Epithelial cell of proximal tubule (primary cell): ENCODE measurements around the gene RIMBP2. TPM values are rescaled to one million over a fixed set of nuclear protein-coding genes. Genes with fewer than 3 reads are reported as not detected.

Experiments
- DNase-seq: peaks from one replicate; pipeline ENCODE4 v3.0.0-alpha.2; 2011; ENCODE audit warnings: low read depth
- H3K4me3 ChIP-seq: 2 replicates; pipeline ENCODE4 v1.5.1; 2011; ENCODE audit warnings: low read depth, mild to moderate bottlenecking, low read length
- total RNA-seq: library from RNA; depleted of rRNA; stranded (reverse); fragments of >200 nt; gene quantifications from 2 replicates; pipeline ENCODE4 v1.2.3, GENCODE V29; 2015
- TF ChIP-seq, protein P1 (sequence below): conservative IDR thresholded peaks from 2 replicates; pipeline ENCODE4 v1.5.1; 2012; ENCODE audit warnings: low read depth, mild to moderate bottlenecking, low read length

Gene RIMBP2
- total RNA-seq, 1 donor from 2014 or later: 0.98 TPM

DNA sequence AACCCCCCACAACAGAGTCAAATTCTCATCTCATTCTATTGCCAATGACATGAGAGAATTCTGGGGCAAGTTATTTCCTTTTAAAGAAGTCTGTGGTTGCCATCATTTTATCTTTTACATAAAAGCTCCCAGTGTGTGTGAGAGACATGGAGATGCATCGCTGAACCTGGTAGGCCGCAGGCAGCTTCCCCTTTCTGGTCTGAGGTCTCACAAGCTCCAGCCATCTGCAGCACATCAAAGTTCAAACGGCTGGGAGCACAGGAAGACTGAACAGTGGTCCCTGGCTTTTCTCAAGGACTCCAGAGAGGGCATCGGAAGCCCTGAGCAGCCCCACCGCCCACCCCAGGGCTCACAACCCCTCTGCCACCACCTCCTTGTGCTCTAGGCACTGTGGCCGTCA, 141.7 kb downstream of the RIMBP2 start:
- H3K4me3 ChIP-seq: no peak overlapping the region
- TF ChIP-seq, protein P1, sequence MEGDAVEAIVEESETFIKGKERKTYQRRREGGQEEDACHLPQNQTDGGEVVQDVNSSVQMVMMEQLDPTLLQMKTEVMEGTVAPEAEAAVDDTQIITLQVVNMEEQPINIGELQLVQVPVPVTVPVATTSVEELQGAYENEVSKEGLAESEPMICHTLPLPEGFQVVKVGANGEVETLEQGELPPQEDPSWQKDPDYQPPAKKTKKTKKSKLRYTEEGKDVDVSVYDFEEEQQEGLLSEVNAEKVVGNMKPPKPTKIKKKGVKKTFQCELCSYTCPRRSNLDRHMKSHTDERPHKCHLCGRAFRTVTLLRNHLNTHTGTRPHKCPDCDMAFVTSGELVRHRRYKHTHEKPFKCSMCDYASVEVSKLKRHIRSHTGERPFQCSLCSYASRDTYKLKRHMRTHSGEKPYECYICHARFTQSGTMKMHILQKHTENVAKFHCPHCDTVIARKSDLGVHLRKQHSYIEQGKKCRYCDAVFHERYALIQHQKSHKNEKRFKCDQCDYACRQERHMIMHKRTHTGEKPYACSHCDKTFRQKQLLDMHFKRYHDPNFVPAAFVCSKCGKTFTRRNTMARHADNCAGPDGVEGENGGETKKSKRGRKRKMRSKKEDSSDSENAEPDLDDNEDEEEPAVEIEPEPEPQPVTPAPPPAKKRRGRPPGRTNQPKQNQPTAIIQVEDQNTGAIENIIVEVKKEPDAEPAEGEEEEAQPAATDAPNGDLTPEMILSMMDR: no peak
- no peak for DNase-seq

DNA sequence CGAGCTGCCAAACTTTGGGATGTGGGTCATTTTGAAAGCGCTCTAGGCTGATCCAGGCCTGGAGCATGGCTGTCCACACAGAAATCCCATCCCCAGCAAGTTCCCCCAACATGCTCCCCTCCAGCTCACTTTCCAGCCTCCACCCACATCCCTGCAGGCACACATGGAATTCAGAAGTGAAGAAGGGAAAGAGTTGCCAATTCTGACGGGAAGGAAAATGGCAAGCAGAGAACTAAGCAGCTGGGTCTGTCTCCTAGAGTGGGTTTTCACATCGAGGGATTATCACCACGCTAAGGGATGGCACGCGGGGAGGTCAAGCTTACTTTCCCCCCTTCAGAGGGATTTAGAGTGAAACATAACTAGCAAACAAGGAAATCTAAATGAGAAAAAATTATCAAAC, 142.3 kb downstream of the RIMBP2 start:
- no peak overlapping the region for H3K4me3 ChIP-seq
- TF ChIP-seq, protein P1: no peak
- DNase-seq: no peak

DNA sequence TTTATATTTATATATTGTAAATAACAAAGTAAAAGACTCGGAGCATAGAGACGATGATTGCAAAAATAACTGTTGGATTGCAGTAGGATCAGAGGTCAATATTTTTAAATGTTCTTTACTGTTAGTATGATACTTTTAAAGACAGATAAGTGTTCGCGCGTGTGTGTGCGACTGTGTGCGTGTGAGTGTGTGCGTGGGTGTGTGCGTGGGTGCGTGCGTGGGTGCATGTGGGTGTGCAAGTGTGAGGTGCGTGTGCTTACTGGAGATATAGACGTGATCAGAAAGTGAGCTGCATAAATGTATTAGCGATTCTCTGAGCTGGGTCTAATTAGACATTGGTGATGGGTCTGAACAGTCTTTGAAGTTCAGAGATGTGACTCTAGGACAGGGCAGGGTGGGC, 142.9 kb downstream of the RIMBP2 start:
- H3K4me3 ChIP-seq: no peak overlapping the region
- TF ChIP-seq, protein P1: no peak
- DNase-seq: no peak

DNA sequence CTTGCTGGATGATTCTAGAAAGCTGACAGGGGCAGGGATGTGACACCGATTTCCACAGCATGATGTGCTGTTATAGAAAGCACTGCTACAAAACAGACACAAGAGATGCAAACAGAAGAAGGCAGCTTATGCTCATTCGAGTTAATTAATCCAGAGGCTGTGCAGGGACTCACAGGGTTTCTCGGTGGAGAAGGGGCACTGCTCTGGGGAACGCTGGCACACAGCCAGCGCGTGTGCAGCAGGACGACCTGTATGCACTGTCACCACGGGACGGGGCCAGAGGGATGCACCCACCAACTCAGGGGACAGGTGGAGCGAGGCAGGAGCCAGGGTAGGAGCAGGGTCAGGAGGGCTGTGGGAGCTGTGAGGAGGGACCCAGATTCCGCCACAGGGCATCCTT, 143.5 kb downstream of the RIMBP2 start:
- DNase-seq: no peak
- TF ChIP-seq, protein P1: no peak
- no peak overlapping the region for H3K4me3 ChIP-seq

- H3K4me3 ChIP-seq: no peak overlapping the region
- TF ChIP-seq, protein P1: no peak
- no peak for DNase-seq
Observed at GRCh38 chr12:130571734-130572133, 144.4 kb downstream of the RIMBP2 start.

GRCh38 chr12:130571089-130571488, 145.0 kb downstream of the RIMBP2 start:
- H3K4me3 ChIP-seq: no peak overlapping the region
- TF ChIP-seq, protein P1: no peak
- no peak for DNase-seq

DNA sequence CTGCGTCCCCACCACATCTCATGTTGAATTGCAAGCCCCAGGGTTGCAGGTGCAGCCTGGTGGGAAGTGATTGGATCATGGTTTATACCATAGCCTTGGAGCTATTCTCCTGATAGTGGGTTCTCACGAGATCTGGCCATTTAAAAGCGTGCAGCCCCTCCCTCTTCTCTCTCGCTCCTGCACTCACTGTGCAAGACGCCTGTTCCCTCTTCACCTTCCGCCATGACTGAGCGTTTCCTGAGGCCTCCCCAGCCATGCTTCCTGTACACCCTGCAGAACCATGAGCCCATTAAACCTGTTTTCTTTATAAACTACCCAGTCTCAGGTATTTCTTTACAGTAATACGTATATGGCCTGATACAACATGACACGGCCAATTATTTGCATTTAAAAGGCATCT, 146.6 kb downstream of the RIMBP2 start:
- TF ChIP-seq, protein P1: no peak
- H3K4me3 ChIP-seq: no peak overlapping the region
- no peak for DNase-seq
